Mesendoderm (in vitro differentiated cells): Measurements from ENCODE around the gene KCNG1.

Source experiments
- DNase-seq: peaks from one replicate; pipeline ENCODE4 v3.0.0; 2013
- H2AK5ac ChIP-seq: 2 replicates; pipeline ENCODE4 v1.6.1; 2013; ENCODE audit warnings: low read length, inconsistent platforms
- H2BK120ac ChIP-seq: 2 replicates; pipeline ENCODE4 v1.6.1; 2013; ENCODE audit warnings: low read depth, mild to moderate bottlenecking, low read length, moderate library complexity, mixed read lengths
- H2BK15ac ChIP-seq: replicated peaks from 2 replicates; pipeline ENCODE4 v1.6.1; 2013; ENCODE audit warnings: low read depth, mild to moderate bottlenecking, moderate library complexity
- H2BK5ac ChIP-seq: 2 replicates; pipeline ENCODE4 v1.6.1; 2013; ENCODE audit warnings: low read length, inconsistent platforms
- H3K18ac ChIP-seq: 2 replicates; pipeline ENCODE4 v1.6.1; 2013; ENCODE audit warnings: mild to moderate bottlenecking, low read length, mixed read lengths
- H3K23ac ChIP-seq: one replicate; pipeline ENCODE4 v1.6.1; 2013; ENCODE audit warnings: low read length
- H3K27ac ChIP-seq: 2 replicates; pipeline ENCODE4 v1.5.1; 2013; ENCODE audit warnings: low read depth, mild to moderate bottlenecking, inconsistent platforms, low read length, moderate library complexity
- H3K27me3 ChIP-seq: 2 replicates; pipeline ENCODE4 v1.6.1; 2013; ENCODE audit warnings: low read length, control low read depth, mild to moderate bottlenecking, inconsistent platforms; ENCODE audit not compliant: insufficient read depth, poor library complexity
- H3K36me3 ChIP-seq: 2 replicates; pipeline ENCODE4 v1.6.1; 2013; ENCODE audit warnings: low read length, inconsistent platforms; ENCODE audit not compliant: control insufficient read depth, insufficient read depth
- H3K4ac ChIP-seq: one replicate; pipeline ENCODE4 v1.6.1; 2013; ENCODE audit warnings: low read depth, mild to moderate bottlenecking, low read length, moderate library complexity
- H3K4me1 ChIP-seq: 2 replicates; pipeline ENCODE4 v1.6.1; 2013; ENCODE audit warnings: low read depth, low read length, inconsistent platforms; ENCODE audit not compliant: control insufficient read depth
- H3K4me2 ChIP-seq: 2 replicates; pipeline ENCODE4 v1.6.1; 2013; ENCODE audit warnings: low read length
- H3K4me3 ChIP-seq: 2 replicates; pipeline ENCODE4 v1.5.1; 2013; ENCODE audit warnings: mild to moderate bottlenecking, low read length
- H3K56ac ChIP-seq: one replicate; pipeline ENCODE4 v1.6.1; 2013; ENCODE audit warnings: low read length
- H3K79me1 ChIP-seq: 2 replicates; pipeline ENCODE4 v1.6.1; 2013; ENCODE audit warnings: low read length, inconsistent platforms
- H3K79me2 ChIP-seq: 2 replicates; pipeline ENCODE4 v1.6.1; 2013; ENCODE audit warnings: mild to moderate bottlenecking, low read length; ENCODE audit not compliant: control insufficient read depth, insufficient read depth
- H3K9ac ChIP-seq: 2 replicates; pipeline ENCODE4 v1.6.1; 2013; ENCODE audit warnings: low read length, inconsistent platforms
- H4K5ac ChIP-seq: one replicate; pipeline ENCODE4 v1.6.1; 2013; ENCODE audit warnings: low read length
- H4K8ac ChIP-seq: one replicate; pipeline ENCODE4 v1.6.1; 2013; ENCODE audit warnings: low read depth, mild to moderate bottlenecking, control low read depth, low read length, moderate library complexity
- WGBS: extraction: QIAGEN DNeasy Blood & Tissue Kit; methylation state at CpG from one replicate; pipeline ENCODE4 v1.1.7; 2013; ENCODE audit warnings: low lambda C conversion rate, missing lambda C conversion rate; ENCODE audit not compliant: insufficient coverage; ENCODE audit errors: extremely low coverage; 5-methylcytosine and 5-hydroxymethylcytosine counted together

The KCNG1 gene

GRCh38 chr20:50969435-50969834, 53.5 kb downstream of the KCNG1 start:
- Histone ChIP-seq H2AK5ac (no peak overlapping the region), H3K23ac (no peak overlapping the region), H3K27me3 (no peaks in the 10 kb centered on the region), H3K4me1 (no peaks in the 10 kb centered on the region), H3K79me2 (no peaks in the 10 kb centered on the region), H3K79me1 (no peaks in the 10 kb centered on the region), H3K4me2 (no peak overlapping the region), H2BK15ac (no peak overlapping the region), H2BK5ac (no peak overlapping the region), H3K4me3 (no peak overlapping the region), H3K36me3 (no peaks in the 10 kb centered on the region), H4K8ac (no peak overlapping the region), H3K18ac (no peak overlapping the region), H2BK120ac (no peak overlapping the region), H3K27ac (no peak overlapping the region), H4K5ac (no peak overlapping the region), H3K56ac (no peak overlapping the region), H3K9ac (no peak overlapping the region), H3K4ac (no peak overlapping the region)
- no peak for DNase-seq
- WGBS = no CpG with 5 or more reads among the region's 5 CpGs

DNA sequence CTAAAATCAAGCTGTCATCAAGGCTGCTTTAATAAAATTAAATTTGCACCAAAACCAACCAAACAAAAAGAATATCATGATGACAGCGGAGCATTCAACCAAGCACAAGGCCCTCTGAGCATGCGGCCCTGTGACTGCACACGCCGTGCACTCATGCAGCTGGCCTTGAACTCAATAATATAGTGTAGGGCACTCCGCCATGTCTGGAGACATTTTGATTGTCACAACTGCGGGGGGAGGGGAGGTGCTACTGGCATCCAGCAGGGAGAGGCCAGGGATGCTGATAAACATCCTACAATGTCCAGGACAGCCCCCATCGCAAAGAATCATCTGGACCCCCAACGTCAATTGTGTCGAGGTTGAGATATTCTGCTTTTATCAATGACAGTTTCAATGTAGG, 54.6 kb downstream of the KCNG1 start:
- no peak overlapping the region for H2AK5ac ChIP-seq
- H3K4ac ChIP-seq = no peak overlapping the region
- no peak overlapping the region for H3K4me3 ChIP-seq
- no peaks in the 10 kb centered on the region for H3K27me3 ChIP-seq
- no peaks in the 10 kb centered on the region for H3K4me1 ChIP-seq
- no peak overlapping the region for H4K8ac ChIP-seq
- H3K9ac ChIP-seq = no peak overlapping the region
- H3K4me2 ChIP-seq = no peak overlapping the region
- no peak overlapping the region for H3K23ac ChIP-seq
- no peaks in the 10 kb centered on the region for H3K79me1 ChIP-seq
- H3K56ac ChIP-seq = no peak overlapping the region
- WGBS = no CpG with 5 or more reads among the region's 9 CpGs
- no peak for DNase-seq
- no peak overlapping the region for H4K5ac ChIP-seq
- H2BK120ac ChIP-seq = no peak overlapping the region
- H3K79me2 ChIP-seq = no peaks in the 10 kb centered on the region
- H2BK5ac ChIP-seq = no peak overlapping the region
- no peaks in the 10 kb centered on the region for H3K36me3 ChIP-seq
- no peak overlapping the region for H3K27ac ChIP-seq
- H2BK15ac ChIP-seq = no peak overlapping the region
- no peak overlapping the region for H3K18ac ChIP-seq

DNA sequence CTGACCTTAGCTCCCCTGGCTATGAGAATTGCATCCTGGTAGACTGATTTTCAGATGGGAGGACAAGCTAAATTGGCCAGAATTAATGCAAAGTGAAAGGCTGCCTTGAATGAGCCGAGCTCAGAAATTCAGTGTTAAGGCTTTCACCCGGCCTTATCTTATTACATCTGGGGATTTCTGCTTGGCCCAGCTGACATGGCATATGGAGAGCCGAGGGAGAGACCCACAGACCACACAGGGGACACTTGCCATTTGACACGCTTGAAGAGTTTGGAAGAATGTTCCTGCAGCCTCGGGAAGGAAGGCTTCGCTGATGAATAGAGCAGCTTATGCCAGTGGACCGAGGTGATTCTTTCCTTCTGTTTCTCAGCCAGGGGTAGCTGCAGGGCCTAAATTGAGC, 55.3 kb downstream of the KCNG1 start:
- no peaks in the 10 kb centered on the region for H3K79me2 ChIP-seq
- no peak overlapping the region for H2BK5ac ChIP-seq
- no peak overlapping the region for H3K4ac ChIP-seq
- no peaks in the 10 kb centered on the region for H3K4me1 ChIP-seq
- H3K27me3 ChIP-seq = no peaks in the 10 kb centered on the region
- H3K36me3 ChIP-seq = no peaks in the 10 kb centered on the region
- no peak overlapping the region for H3K23ac ChIP-seq
- no peak for DNase-seq
- H3K4me2 ChIP-seq = no peak overlapping the region
- H3K56ac ChIP-seq = no peak overlapping the region
- H3K27ac ChIP-seq = no peak overlapping the region
- no peak overlapping the region for H3K4me3 ChIP-seq
- no peaks in the 10 kb centered on the region for H3K79me1 ChIP-seq
- no peak overlapping the region for H4K8ac ChIP-seq
- WGBS = no CpG with 5 or more reads among the region's 7 CpGs
- H2AK5ac ChIP-seq = no peak overlapping the region
- no peak overlapping the region for H2BK15ac ChIP-seq
- H4K5ac ChIP-seq = no peak overlapping the region
- no peak overlapping the region for H3K18ac ChIP-seq
- H3K9ac ChIP-seq = no peak overlapping the region
- H2BK120ac ChIP-seq = no peak overlapping the region

- WGBS = no CpG with 5 or more reads among the region's 25 CpGs
- Histone ChIP-seq H2BK15ac (no peak overlapping the region), H3K27ac (no peak overlapping the region), H3K79me2 (peaks cover 39% of the 10 kb centered on the region), H3K9ac (peak overlapping the region; percentile 75), H4K8ac (no peak overlapping the region), H3K36me3 (no peaks in the 10 kb centered on the region), H3K79me1 (peaks cover 18% of the 10 kb centered on the region), H3K23ac (no peak overlapping the region), H2AK5ac (no peak overlapping the region), H2BK5ac (no peak overlapping the region), H3K4me1 (peaks cover 5% of the 10 kb centered on the region), H3K4me2 (peak overlapping the region; percentile 94), H3K18ac (no peak overlapping the region), H4K5ac (no peak overlapping the region), H3K27me3 (no peaks in the 10 kb centered on the region), H2BK120ac (no peak overlapping the region), H3K4me3 (no peak overlapping the region), H3K56ac (peak overlapping the region; percentile 95), H3K4ac (no peak overlapping the region)
- DNase-seq = no peak
Observed at GRCh38 chr20:50959543-50960126, 63.3 kb downstream of the KCNG1 start.

DNA sequence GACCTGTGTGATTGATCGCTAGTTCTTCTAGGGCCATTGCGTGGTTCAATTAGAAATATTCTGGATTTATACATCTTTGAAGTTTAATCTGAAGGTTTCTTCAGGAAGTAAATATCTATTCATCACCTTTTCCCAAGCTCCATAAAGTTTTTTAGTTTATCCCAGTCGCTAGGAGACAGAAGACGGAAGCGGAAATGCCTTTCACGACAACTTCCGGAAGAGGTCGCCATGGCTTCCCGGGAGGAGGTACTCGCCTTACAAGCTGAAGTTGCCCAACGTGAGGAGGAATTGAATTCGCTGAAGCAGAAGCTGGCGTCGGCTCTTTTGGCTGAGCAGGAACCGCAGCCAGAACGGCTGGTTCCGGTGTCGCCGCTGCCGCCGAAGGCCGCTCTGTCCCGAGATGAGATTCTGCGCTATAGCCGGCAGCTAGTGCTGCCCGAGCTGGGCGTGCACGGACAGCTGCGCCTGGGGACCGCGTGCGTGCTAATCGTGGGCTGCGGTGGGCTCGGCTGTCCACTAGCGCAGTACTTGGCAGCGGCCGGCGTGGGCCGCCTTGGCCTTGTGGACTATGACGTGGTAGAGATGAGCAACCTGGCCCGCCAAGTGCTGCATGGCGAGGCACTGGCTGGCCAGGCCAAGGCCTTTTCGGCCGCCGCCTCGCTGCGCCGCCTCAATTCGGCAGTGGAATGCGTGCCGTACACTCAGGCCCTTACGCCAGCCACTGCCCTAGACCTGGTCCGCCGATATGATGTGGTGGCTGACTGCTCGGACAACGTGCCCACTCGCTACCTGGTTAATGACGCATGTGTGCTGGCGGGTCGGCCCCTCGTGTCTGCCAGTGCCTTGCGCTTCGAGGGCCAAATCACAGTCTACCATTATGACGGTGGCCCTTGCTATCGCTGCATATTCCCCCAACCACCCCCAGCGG, 64.0 kb downstream of the KCNG1 start, which contains the start of gene MOCS3:
MOCS3 (plus strand) TSS at position 204 of the 928 bp plus-strand sequence; CDS start at position 229, 25 bp downstream.
- Histone ChIP-seq H3K4me2 (peak within 1 kb of the TSS; percentile 94), H2BK15ac (no peak within 1 kb of the TSS), H3K18ac (no peak within 1 kb of the TSS), H3K36me3 (no peaks in the 10 kb centered on the region), H3K23ac (peak within 1 kb of the TSS; percentile 30), H3K9ac (peak within 1 kb of the TSS; percentile 83), H3K27ac (no peak within 1 kb of the TSS), H3K4me3 (peak within 1 kb of the TSS; percentile 97), H3K56ac (peak within 1 kb of the TSS; percentile 95), H3K4ac (peak within 1 kb of the TSS; percentile 92), H2AK5ac (no peak within 1 kb of the TSS), H3K79me2 (peaks cover 41% of the 10 kb centered on the region), H3K79me1 (peaks cover 18% of the 10 kb centered on the region), H3K27me3 (no peaks in the 10 kb centered on the region), H2BK5ac (peak within 1 kb of the TSS; percentile 56), H4K5ac (no peak within 1 kb of the TSS), H2BK120ac (no peak within 1 kb of the TSS), H3K4me1 (peaks cover 5% of the 10 kb centered on the region), H4K8ac (no peak within 1 kb of the TSS)
- no CpG with 5 or more reads among the region's 67 CpGs for WGBS
- peak; percentile 95 for DNase-seq
